GM10266 (cell line): ENCODE data around the gene MTX3.

Experiments used
- DNase-seq: peaks from one replicate; pipeline ENCODE4 v3.0.0; 2012; ENCODE audit errors: extremely low spot score
- TF ChIP-seq, protein P1 (sequence below): IDR thresholded peaks from 2 replicates; pipeline ENCODE4 v1.5.1; 2012; ENCODE audit warnings: mild to moderate bottlenecking, low read depth; ENCODE audit not compliant: control insufficient read depth, insufficient read depth; ENCODE audit errors: missing control alignments

MTX3 gene

GRCh38 chr5:80034559-80034958 is 43.5 kb upstream of the MTX3 start:
- DNase-seq, result no peak
- TF ChIP-seq, protein P1, sequence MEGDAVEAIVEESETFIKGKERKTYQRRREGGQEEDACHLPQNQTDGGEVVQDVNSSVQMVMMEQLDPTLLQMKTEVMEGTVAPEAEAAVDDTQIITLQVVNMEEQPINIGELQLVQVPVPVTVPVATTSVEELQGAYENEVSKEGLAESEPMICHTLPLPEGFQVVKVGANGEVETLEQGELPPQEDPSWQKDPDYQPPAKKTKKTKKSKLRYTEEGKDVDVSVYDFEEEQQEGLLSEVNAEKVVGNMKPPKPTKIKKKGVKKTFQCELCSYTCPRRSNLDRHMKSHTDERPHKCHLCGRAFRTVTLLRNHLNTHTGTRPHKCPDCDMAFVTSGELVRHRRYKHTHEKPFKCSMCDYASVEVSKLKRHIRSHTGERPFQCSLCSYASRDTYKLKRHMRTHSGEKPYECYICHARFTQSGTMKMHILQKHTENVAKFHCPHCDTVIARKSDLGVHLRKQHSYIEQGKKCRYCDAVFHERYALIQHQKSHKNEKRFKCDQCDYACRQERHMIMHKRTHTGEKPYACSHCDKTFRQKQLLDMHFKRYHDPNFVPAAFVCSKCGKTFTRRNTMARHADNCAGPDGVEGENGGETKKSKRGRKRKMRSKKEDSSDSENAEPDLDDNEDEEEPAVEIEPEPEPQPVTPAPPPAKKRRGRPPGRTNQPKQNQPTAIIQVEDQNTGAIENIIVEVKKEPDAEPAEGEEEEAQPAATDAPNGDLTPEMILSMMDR, result no peak

- TF ChIP-seq, protein P1, result no peak
- DNase-seq, result peak; percentile 27
Observed at GRCh38 chr5:80033513-80033912, 42.5 kb upstream of the MTX3 start.

DNA sequence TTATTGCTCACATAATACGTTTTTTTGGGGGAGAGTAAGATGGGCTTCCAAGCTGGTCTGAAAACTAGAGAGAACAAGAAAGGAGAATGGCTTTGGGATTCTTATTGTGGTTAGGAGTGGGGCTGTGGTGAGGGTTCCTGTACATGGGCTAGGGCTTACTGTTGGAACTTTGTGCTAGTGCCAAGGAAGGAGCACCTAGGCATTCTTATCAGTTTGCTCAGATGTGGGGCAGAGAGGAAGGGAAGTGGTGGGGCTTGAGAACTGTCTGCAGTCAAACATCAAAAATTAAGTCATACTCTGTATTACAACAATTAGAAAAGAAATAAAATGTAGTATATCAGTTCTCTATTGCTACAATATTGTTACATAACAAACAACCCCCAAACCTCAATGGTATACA is 40.0 kb upstream of the MTX3 start:
- no peak for DNase-seq

GRCh38 chr5:80026841-80027240 is 35.8 kb upstream of the MTX3 start:
- no peak for DNase-seq
- TF ChIP-seq, protein P1, result no peak

More for the DNA sequence above, 40.0 kb upstream of the MTX3 start:
- TF ChIP-seq, protein P1, result no peak

- no peak for DNase-seq
- TF ChIP-seq, protein P1, result no peak
Observed at GRCh38 chr5:80025069-80025468, 34.0 kb upstream of the MTX3 start.

- no peak for DNase-seq
- TF ChIP-seq, protein P1, result no peak
Observed at GRCh38 chr5:80010754-80011392, 19.8 kb upstream of the MTX3 start.

GRCh38 chr5:80008995-80009765 is 18.1 kb upstream of the MTX3 start:
- TF ChIP-seq, protein P1, result no peak
- no peak for DNase-seq
